Neutrophil (primary cell): Measurements from ENCODE around the gene TBC1D8.

Source experiments
- H3K27ac ChIP-seq: fragments of 200-600 bp; sonication (generic); 2 replicates; pipeline ENCODE4 v1.5.1; 2016; ENCODE audit warnings: mild to moderate bottlenecking, moderate library complexity
- H3K27me3 ChIP-seq: fragments of 200-600 bp; sonication (generic); 2 replicates; pipeline ENCODE4 v1.6.0; 2016; ENCODE audit warnings: mild to moderate bottlenecking
- H3K36me3 ChIP-seq: fragments of 200-600 bp; sonication (generic); 2 replicates; pipeline ENCODE4 v1.5.1; 2017
- H3K4me1 ChIP-seq, 2 experiments: fragments of 200-600 bp in 1 of 2; sonication (generic) in 1 of 2; 1 replicate in 1 of 2; 2 replicates in 1 of 2; pipeline versions ENCODE4 v1.5.1 to v1.6.1; 2013 to 2016; ENCODE audit warnings: low read depth in 1 of 2, low read length in 1 of 2, mild to moderate bottlenecking in 1 of 2, moderate library complexity in 1 of 2; ENCODE audit not compliant: control insufficient read depth in 1 of 2, insufficient read depth in 1 of 2
- H3K4me3 ChIP-seq, 2 experiments: fragments of 200-600 bp in 1 of 2; sonication (generic) in 1 of 2; 1 replicate in 1 of 2; 2 replicates in 1 of 2; pipeline ENCODE4 v1.5.1; 2013 to 2016; ENCODE audit warnings: low read depth in 1 of 2, low read length in 1 of 2, mild to moderate bottlenecking in 1 of 2, moderate library complexity in 1 of 2
- H3K9me3 ChIP-seq: fragments of 200-600 bp; sonication (generic); 2 replicates; pipeline ENCODE4 v1.5.1; 2016
- TF ChIP-seq, protein P1 (sequence below): fragments of 200-600 bp; sonication (generic); IDR thresholded peaks from 2 replicates; pipeline ENCODE4 v1.5.1; 2016; ENCODE audit warnings: antibody characterized with exemption

TBC1D8 gene

GRCh38 chr2:100995309-100996075 lies 155.7 kb downstream of the TBC1D8 start:
- Histone ChIP-seq H3K27ac (no peak overlapping the region), H3K27me3 (peaks cover 23% of the 10 kb centered on the region), H3K9me3 (no peaks in the 10 kb centered on the region), H3K4me3 (no peak overlapping the region), H3K36me3 (no peaks in the 10 kb centered on the region), H3K4me1 (no peaks in the 10 kb centered on the region)
- TF ChIP-seq, protein P1, sequence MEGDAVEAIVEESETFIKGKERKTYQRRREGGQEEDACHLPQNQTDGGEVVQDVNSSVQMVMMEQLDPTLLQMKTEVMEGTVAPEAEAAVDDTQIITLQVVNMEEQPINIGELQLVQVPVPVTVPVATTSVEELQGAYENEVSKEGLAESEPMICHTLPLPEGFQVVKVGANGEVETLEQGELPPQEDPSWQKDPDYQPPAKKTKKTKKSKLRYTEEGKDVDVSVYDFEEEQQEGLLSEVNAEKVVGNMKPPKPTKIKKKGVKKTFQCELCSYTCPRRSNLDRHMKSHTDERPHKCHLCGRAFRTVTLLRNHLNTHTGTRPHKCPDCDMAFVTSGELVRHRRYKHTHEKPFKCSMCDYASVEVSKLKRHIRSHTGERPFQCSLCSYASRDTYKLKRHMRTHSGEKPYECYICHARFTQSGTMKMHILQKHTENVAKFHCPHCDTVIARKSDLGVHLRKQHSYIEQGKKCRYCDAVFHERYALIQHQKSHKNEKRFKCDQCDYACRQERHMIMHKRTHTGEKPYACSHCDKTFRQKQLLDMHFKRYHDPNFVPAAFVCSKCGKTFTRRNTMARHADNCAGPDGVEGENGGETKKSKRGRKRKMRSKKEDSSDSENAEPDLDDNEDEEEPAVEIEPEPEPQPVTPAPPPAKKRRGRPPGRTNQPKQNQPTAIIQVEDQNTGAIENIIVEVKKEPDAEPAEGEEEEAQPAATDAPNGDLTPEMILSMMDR = no peak

- TF ChIP-seq, protein P1 = no peak
- Histone ChIP-seq H3K9me3 (no peaks in the 10 kb centered on the region), H3K4me3 (no peak overlapping the region), H3K4me1 (no peaks in the 10 kb centered on the region), H3K36me3 (no peaks in the 10 kb centered on the region), H3K27me3 (peaks cover 10% of the 10 kb centered on the region), H3K27ac (no peak overlapping the region)
Measured at GRCh38 chr2:100993294-100993693, 157.9 kb downstream of the TBC1D8 start.

- Histone ChIP-seq H3K4me3 (no peak overlapping the region), H3K27ac (no peak overlapping the region), H3K4me1 (no peaks in the 10 kb centered on the region), H3K36me3 (no peaks in the 10 kb centered on the region), H3K9me3 (no peaks in the 10 kb centered on the region), H3K27me3 (peaks cover under 1% of the 10 kb centered on the region)
- TF ChIP-seq, protein P1 = no peak
Measured at GRCh38 chr2:100992262-100992661, 158.9 kb downstream of the TBC1D8 start.

GRCh38 chr2:100991404-100991773 lies 159.8 kb downstream of the TBC1D8 start:
- no peaks in the 10 kb centered on the region for H3K4me1 ChIP-seq
- H3K4me3 ChIP-seq = no peak overlapping the region
- TF ChIP-seq, protein P1 = no peak
- no peaks in the 10 kb centered on the region for H3K36me3 ChIP-seq
- H3K27me3 ChIP-seq = no peaks in the 10 kb centered on the region
- no peak overlapping the region for H3K27ac ChIP-seq
- no peaks in the 10 kb centered on the region for H3K9me3 ChIP-seq

GRCh38 chr2:100990650-100991403 lies 160.4 kb downstream of the TBC1D8 start:
- TF ChIP-seq, protein P1 = no peak
- Histone ChIP-seq H3K27ac (no peak overlapping the region), H3K9me3 (no peaks in the 10 kb centered on the region), H3K4me3 (no peak overlapping the region), H3K27me3 (no peaks in the 10 kb centered on the region), H3K36me3 (no peaks in the 10 kb centered on the region), H3K4me1 (no peaks in the 10 kb centered on the region)
